Measurements from ENCODE around the gene NAPG.
"Not testable (repeated sequence)": the region's sequence is repeated elsewhere in the genome, so short reads cannot be mapped to it uniquely, and the experiment has no call there.

NAPG gene

DNA sequence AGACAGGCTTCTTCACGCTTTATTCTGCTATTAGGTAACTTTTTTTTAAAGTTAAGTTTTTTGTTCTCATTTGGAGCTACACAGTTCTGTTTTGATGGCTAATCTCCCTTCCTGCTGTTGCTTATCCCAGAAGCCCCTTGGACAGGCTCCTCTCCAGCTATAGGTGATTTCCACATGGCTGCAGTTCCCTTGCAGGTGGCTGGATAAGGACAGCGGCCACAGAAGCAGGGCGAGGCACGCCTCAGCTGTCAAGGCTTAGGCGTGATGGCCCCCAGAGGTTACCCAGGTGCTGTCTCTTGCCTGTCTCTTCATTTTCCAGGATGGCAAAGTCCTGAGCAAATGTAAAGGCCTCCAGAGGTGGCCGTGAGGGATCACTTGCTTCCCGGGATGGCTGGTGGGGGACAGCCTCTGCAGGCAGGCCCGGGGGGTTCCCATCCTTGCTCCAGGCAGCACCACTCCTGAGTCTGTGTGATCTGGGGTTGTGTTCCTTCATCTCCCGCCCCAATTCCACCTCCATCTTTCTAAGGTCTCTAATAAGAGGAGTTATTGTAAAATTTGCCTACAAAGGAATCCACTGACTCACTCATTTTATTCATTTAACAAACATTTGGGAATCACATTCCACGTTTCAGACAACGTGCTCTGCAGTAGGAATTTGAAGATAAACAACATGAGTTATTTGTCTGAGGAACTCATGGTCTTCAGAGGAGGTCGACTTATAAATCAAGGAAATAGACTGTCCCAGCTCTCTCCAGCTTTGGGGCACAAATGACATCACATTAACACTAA, 53.4 kb downstream of the NAPG start:
- no peak for DNase-seq (ENCODE audit: low spot score)

- no peak for DNase-seq (ENCODE audit: low spot score)
Observed at GRCh38 chr18:10580215-10580614, 54.4 kb downstream of the NAPG start.

GRCh38 chr18:10585260-10585659, 59.4 kb downstream of the NAPG start:
- DNase-seq (ENCODE audit: low spot score) = no peak

DNA sequence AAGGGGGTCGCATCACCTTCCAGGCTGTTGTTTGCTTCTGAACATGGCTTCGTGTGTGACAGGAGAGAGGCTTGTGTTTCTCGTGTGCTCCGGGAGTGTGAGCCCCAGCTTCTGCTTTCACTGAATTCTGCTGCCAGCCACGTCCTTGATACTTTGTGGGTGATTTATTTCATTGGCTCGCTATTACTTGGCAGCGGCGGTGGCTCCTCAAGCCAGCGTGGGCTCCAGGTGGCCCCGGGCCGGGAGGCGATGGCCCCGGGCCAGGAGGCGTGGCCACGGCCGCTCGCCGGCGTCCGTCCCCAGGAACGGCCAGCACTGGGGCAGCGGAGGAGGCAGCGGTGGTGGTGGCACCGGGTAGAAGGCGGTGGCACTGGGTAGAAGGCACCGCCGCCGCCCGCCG, 63.1 kb downstream of the NAPG start:
- no peak for DNase-seq (ENCODE audit: low spot score)

GRCh38 chr18:10590412-10590811, 64.6 kb downstream of the NAPG start:
- DNase-seq (ENCODE audit: low spot score) = no peak

DNA sequence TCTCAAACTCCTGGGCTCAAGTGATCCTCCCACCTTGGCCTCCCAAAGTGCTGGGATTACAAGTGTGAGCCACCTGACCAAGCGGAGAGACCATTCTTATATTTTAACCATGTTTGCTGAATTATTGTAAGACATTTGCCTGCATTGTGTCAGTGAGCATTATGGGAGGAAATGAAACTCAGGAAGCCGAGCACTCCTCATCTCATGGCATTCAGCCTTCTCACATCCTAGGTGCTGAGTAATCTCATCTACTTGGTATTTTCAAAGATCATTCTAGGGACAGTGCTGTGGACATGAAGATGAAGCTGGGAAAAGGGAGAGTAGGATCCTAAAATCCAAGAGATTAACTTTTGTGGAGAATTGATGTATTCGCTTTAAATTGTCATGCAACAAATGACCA, 66.1 kb downstream of the NAPG start:
- DNase-seq (ENCODE audit: low spot score) = no peak

GRCh38 chr18:10593366-10594022, 67.7 kb downstream of the NAPG start:
- DNase-seq (ENCODE audit: low spot score) = not testable (repeated sequence)

DNA sequence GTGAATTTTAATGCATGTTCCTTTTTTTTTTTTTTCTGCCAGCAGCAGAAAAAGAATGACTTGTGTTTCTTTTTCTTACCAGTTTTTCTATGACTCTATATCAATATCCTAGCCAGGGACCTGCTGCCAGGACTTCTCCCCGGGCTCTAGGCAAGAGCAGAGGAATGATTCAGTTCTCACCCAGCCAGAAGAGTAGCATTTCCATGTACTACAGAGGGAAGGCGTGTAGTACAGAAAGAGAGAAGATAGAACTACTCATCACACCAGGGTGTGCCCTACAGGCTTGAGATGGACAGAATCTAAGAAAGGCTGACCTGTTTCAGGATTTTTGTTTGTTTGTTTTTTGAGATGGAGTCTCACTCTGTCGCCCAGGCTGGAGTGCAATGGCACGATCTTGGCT, 70.1 kb downstream of the NAPG start:
- not testable (repeated sequence) for DNase-seq (ENCODE audit: low spot score)

- not testable (repeated sequence) for DNase-seq (ENCODE audit: low spot score)
Observed at GRCh38 chr18:10597695-10598094, 71.9 kb downstream of the NAPG start.

- DNase-seq (ENCODE audit: low spot score) = not testable (repeated sequence)
Observed at GRCh38 chr18:10600701-10601100, 74.9 kb downstream of the NAPG start.

All from SK-N-DZ (cell line).